GM10266 (cell line): ENCODE data around the gene CLDN18.

ENCODE experiments used
- DNase-seq: peaks from one replicate; pipeline ENCODE4 v3.0.0; 2012; ENCODE audit errors: extremely low spot score
- TF ChIP-seq, protein P1 (sequence below): IDR thresholded peaks from 2 replicates; pipeline ENCODE4 v1.5.1; 2012; ENCODE audit warnings: mild to moderate bottlenecking, low read depth; ENCODE audit not compliant: control insufficient read depth, insufficient read depth; ENCODE audit errors: missing control alignments

CLDN18 gene

DNA sequence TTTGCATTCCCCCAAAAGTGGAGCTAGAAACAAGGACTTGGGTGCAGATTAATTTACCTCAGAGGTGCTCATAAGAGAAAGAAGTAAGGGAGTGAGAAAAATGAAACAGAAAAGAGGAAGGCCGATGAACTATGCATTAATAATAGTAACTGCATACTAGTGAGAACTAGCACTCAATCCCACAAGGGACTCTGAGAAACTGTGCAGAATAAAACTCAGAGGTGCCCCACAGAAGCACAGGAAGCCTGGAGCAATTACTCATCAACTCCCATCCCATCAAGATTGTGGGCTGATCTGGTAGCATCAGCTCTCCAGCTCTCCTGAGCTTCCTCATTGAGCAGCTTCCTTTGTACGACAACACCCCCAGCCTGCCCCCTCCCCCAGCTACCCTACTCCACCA lies 50.8 kb downstream of the CLDN18 start:
- TF ChIP-seq, protein P1, sequence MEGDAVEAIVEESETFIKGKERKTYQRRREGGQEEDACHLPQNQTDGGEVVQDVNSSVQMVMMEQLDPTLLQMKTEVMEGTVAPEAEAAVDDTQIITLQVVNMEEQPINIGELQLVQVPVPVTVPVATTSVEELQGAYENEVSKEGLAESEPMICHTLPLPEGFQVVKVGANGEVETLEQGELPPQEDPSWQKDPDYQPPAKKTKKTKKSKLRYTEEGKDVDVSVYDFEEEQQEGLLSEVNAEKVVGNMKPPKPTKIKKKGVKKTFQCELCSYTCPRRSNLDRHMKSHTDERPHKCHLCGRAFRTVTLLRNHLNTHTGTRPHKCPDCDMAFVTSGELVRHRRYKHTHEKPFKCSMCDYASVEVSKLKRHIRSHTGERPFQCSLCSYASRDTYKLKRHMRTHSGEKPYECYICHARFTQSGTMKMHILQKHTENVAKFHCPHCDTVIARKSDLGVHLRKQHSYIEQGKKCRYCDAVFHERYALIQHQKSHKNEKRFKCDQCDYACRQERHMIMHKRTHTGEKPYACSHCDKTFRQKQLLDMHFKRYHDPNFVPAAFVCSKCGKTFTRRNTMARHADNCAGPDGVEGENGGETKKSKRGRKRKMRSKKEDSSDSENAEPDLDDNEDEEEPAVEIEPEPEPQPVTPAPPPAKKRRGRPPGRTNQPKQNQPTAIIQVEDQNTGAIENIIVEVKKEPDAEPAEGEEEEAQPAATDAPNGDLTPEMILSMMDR = no peak

DNA sequence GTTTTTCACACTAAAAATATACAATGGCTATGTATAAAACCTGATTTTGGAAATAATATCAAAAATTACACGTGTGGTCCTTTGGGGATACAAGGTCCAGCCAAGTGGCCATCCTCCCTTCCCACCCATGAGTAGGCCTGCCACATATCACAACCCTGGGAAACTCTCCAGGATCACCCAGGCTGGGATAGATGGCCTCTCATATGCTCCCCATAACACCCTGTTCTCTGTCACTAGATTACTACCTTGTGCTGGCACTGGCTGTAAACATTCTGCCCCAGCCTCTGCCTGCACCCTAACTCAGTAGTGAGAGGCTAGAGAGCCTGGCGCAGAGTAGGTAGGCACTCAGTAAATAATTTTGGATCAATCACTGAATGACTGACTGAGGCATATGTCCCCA lies 52.1 kb downstream of the CLDN18 start:
- no peak for DNase-seq
- TF ChIP-seq, protein P1 = no peak

More for the DNA sequence above, 50.8 kb downstream of the CLDN18 start:
- no peak for DNase-seq

DNA sequence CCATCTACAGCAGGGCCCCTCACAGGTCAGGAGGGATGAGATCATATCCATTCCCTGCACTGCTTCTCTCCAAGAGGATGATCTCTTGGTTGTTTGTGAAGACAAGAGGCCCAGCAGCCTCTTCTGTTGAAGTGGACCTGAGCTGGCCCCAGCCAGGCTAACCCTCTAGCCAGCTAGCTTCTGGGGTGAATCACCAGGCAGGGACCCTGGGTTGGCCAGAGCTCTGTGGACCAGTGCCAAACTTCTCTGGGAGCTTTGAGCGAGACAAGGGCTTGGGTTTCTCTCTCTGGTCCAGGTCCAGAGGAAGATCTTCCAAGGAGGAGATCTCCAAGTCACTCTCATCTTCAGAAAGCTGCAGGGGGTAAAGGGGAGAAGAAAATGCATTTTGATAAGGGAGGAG lies 52.7 kb downstream of the CLDN18 start:
- TF ChIP-seq, protein P1 = no peak
- DNase-seq = no peak

DNA sequence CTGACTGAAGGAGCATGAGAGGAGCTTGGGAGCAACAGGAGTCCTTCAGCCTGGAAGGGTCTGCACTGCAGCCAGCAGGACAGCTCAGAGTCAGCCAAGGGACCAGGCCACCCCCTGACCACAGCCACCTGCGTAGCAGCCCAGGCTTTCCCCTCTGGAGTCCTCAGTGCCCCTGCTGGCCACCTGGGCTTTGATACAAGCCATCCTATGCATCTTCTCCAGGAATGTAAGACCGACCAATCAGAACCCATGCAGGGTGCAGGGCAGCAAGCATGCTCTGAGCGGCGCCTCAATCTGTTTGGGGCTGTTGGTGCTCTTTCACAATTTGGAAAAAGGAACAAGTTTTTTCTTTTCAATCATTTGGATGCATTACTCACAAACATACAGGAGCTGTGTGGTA lies 53.5 kb downstream of the CLDN18 start:
- DNase-seq = no peak
- TF ChIP-seq, protein P1 = no peak

DNA sequence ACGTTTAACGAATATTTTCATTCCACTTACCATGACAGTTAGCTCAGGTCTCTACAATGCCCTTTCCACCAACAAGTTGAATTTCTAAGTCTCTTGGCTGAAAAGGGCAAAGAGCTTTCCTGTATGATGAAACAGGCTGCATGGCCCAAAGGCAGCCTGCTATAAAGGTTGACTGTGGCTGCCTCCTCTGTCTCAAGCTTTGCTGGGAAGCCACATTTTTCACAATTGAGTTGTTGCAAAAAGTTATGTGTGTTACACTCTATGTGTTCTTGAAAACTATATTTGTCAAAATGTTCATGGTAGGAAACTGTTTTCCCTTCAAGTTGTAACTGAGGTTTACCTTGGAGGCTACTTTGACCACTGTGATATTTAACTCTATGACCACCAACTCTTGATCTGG lies 56.0 kb downstream of the CLDN18 start:
- TF ChIP-seq, protein P1 = no peak
- DNase-seq = no peak

DNA sequence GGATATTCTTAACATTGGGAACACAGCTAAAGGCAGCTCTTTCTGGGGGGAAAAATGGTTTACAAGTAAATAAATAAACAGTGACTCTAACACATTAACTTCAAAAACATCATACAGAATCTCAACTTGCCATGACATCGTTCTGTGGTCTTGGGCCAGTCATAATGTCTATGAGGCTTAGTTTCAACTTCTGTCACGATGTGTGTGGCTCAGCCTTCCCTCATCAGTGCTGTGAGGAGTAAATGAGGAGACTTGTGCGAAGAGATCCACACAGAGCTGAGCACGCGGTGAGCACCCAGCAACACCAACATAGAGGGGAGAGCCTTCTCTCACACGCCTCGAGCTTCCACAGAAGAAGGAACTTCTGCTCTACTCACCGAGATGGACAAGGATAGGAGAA lies 56.4 kb downstream of the CLDN18 start:
- peak; percentile 34 for DNase-seq
- TF ChIP-seq, protein P1 = no peak

DNA sequence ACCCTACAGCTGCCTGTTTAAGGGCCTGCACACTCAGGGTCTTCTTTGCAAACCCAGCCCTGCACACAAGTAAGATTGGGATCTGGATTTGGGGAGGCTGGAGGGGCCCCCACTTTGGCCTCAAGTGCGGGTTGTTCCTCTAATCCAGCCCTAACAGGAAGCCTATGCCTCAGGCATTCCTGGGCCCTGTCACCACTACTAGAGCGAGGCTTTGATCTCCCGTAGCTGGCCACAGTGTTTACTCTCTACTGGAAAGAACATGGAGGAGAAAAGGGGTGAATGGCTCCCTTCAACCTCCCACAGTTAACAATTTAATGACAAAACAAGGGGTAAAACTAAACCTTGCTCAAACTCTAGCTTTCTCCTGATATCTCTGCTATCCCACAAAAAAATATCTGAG lies 57.0 kb downstream of the CLDN18 start:
- no peak for DNase-seq
- TF ChIP-seq, protein P1 = no peak
